GM12873 (cell line): ENCODE data around the gene MLXIPL.

Experiments
- TF ChIP-seq, protein P1 (sequence below): IDR thresholded peaks from 2 replicates; pipeline ENCODE4 v1.5.1; 2012; ENCODE audit warnings: low read depth, mild to moderate bottlenecking, moderate library complexity, low read length, control low read depth; ENCODE audit not compliant: insufficient read depth; ENCODE audit errors: missing control alignments

The MLXIPL gene

GRCh38 chr7:73560109-73560835, 64.0 kb downstream of the MLXIPL start:
- TF ChIP-seq, protein P1, sequence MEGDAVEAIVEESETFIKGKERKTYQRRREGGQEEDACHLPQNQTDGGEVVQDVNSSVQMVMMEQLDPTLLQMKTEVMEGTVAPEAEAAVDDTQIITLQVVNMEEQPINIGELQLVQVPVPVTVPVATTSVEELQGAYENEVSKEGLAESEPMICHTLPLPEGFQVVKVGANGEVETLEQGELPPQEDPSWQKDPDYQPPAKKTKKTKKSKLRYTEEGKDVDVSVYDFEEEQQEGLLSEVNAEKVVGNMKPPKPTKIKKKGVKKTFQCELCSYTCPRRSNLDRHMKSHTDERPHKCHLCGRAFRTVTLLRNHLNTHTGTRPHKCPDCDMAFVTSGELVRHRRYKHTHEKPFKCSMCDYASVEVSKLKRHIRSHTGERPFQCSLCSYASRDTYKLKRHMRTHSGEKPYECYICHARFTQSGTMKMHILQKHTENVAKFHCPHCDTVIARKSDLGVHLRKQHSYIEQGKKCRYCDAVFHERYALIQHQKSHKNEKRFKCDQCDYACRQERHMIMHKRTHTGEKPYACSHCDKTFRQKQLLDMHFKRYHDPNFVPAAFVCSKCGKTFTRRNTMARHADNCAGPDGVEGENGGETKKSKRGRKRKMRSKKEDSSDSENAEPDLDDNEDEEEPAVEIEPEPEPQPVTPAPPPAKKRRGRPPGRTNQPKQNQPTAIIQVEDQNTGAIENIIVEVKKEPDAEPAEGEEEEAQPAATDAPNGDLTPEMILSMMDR = no peak

DNA sequence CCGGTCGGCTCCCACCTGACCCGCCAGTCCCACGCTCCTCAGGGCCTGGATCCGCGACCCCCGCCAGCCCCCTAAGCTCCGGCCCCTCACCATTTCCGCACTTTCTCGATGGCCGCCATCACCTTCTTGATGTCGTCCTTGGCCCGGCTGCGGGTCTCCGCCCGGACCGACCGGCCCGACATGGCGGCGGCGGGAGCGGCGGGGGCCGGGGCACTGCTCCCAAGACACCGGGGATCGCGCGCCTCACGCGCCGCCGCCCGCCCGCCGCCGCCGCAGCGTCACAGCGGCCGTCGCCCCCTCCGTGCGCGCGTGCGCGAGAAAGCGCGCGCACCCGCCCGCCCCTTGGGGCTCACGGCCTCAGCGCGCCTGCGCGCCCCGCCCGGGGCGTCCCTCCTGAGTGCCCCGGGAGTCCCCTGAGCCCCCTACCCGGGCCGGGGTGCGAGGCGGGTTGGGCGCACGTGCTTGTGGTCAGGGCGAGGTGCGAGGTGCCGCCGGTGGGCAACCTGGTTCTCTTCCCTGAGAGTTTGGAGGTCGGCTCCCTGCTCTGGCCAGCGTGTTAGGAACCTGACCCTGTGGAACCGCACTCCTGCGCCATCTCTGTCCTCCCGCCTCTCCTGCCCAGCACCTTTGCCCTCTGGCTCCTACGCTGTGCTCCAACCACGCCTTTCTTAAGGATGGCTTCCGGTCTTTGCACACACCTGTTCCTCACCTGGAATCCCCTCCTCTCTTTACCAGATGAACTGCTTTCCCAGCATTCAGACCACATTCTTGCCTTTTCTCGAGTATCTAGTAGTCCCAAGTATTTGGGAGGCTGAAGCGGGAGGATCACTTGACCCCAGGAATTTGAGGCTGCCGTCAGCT, 66.7 kb downstream of the MLXIPL start, which contains the start of gene BCL7B:
Gene BCL7B, minus strand, starts transcription at position 294 of the 861 bp plus-strand sequence. Its CDS starts 112 bp downstream, at position 182.
- TF ChIP-seq, protein P1 = no peak

- TF ChIP-seq, protein P1 = no peak
These were observed 67.3 kb downstream of the MLXIPL start for GRCh38 chr7:73557108-73557396.

DNA sequence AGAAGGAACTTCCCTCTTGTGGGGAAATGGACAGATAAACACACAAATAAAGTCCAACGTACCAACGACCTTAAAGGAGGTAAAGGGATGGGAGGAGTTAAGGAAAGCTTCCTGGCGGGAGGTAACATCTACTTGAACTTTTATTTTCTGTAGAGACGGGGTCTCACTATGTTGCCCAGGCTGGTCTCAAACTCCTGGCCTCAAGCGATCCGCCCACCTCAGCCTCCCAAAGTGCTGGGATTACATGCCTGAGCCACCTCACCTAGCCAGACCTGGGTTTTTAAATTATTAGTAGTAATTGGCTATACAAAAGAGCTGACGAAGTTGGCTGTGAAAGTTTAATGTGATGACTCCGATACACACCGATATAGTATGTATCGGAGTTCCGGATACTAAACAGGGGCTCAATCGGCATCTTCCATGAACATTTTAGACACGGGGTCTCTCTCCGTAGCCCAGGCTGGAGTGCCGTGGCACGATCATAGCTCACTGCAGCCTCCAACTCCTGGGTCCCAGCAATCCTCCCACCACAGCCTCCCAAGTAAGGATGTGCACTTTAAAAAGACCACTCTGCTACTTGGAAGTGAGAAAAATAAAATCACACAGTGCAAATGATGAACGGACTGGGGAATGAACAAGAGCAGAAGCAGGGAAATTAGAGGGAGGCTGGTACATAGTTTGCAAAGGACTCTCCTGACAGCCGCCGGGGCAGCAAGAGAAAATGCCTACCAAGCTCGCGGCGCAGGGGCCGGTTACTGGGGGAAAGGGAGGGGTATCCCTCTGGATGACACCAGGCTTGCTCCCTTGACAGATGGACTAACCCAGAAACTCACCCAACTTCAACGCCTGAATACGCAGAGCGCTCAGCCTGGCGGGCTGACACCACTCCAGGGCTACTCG, 67.9 kb downstream of the MLXIPL start:
- TF ChIP-seq, protein P1 = no peak

GRCh38 chr7:73555411-73555982, 68.8 kb downstream of the MLXIPL start:
- TF ChIP-seq, protein P1 = no peak

DNA sequence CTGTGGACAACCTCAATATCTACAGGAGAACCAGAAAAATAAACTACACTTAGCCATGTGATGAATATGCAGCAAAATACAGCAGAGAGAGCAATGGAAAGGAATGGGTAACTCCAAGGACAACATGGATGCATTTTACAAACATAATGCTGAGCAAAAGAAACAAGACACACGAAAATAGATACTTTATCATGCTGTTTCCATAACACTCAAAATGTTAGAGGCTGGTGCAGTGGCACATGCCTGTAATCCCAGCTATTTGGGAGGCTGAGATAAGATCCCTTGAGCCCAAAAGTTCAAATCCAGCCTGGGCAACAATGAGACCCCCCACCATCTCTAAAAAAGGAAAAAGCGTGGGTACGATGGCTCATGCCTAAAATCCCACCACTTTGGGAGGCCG, 75.1 kb downstream of the MLXIPL start:
- TF ChIP-seq, protein P1 = no peak
